AG09309 (cell line): ENCODE results near the gene SEC22C.

Experiments used
- DNase-seq: peaks from one replicate; pipeline ENCODE4 v3.0.0-alpha.2; 2010; ENCODE audit warnings: low read depth
- H3K4me3 ChIP-seq: 2 replicates; pipeline ENCODE4 v1.5.1; 2011; ENCODE audit warnings: mild to moderate bottlenecking, low read depth, low read length, moderate library complexity; ENCODE audit not compliant: control insufficient read depth
- CTCF ChIP-seq: IDR thresholded peaks from 2 replicates; pipeline ENCODE4 v1.5.1; 2011; ENCODE audit warnings: mild to moderate bottlenecking, low read depth, low read length, inconsistent platforms; ENCODE audit not compliant: insufficient read depth, control insufficient read depth; ENCODE audit errors: missing control alignments

The SEC22C gene

DNA sequence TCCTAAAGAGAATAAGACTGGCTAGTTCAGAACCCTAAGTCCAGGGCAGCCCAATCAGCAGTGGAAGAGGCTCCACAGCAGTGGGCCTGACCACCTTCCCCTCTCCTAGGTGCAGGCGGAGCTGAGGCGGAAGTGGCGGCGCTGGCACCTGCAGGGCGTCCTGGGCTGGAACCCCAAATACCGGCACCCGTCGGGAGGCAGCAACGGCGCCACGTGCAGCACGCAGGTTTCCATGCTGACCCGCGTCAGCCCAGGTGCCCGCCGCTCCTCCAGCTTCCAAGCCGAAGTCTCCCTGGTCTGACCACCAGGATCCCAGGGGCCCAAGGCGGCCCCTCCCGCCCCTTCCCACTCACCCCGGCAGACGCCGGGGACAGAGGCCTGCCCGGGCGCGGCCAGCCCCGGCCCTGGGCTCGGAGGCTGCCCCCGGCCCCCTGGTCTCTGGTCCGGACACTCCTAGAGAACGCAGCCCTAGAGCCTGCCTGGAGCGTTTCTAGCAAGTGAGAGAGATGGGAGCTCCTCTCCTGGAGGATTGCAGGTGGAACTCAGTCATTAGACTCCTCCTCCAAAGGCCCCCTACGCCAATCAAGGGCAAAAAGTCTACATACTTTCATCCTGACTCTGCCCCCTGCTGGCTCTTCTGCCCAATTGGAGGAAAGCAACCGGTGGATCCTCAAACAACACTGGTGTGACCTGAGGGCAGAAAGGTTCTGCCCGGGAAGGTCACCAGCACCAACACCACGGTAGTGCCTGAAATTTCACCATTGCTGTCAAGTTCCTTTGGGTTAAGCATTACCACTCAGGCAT is 45.6 kb downstream of the SEC22C start:
- H3K4me3 ChIP-seq: no peak overlapping the region
- peak; percentile 53 for TF ChIP-seq CTCF
- no peak for DNase-seq

- no peak for DNase-seq
- no peak for TF ChIP-seq CTCF
- no peak overlapping the region for H3K4me3 ChIP-seq
These were observed 48.4 kb downstream of the SEC22C start for GRCh38 chr3:42533161-42533897.

DNA sequence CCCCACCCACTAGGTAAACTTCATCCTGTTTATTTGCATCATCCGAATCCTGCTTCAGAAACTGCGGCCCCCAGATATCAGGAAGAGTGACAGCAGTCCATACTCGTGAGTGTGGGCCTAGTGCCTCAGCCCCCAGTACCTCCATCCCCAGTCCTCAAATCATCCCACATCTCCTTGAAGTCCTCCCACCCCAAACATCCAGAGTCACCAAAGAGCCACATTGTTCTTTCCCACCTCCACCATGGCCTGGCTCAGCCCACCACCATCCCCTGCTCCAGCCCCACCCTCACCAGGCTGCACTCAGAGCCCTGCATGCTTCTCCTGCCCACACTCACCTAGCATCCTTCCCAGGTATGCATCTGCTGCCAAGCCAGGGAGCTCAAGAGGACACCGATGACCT is 49.5 kb downstream of the SEC22C start:
- no peak for DNase-seq
- no peak for TF ChIP-seq CTCF
- no peak overlapping the region for H3K4me3 ChIP-seq

GRCh38 chr3:42531470-42531869 is 50.3 kb downstream of the SEC22C start:
- H3K4me3 ChIP-seq: no peak overlapping the region
- no peak for DNase-seq
- TF ChIP-seq CTCF: no peak

- no peak overlapping the region for H3K4me3 ChIP-seq
- TF ChIP-seq CTCF: no peak
These were observed 51.7 kb downstream of the SEC22C start for GRCh38 chr3:42530073-42530472.

DNA sequence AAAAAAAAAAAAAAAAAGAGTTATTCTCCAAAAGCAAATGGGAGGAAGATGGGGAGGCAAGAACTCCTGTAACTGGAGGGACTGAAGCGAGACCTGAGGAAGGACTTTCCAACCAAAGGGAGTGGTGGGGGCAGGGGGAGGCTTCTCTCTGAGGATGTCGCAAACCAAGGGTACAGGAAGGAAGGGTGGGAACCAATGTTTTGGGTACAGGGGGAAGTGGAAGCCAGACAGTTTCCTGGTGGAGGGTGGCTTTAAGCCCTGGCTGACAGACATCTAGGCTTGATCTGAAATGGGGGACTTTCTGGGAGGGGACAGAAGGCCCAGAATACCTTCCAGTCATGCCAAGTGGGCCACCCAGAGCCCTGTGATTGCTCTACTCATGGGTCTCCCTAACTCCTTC is 52.3 kb downstream of the SEC22C start:
- no peak for DNase-seq
- no peak overlapping the region for H3K4me3 ChIP-seq

More at GRCh38 chr3:42530073-42530472, 51.7 kb downstream of the SEC22C start:
- no peak for DNase-seq

More for the DNA sequence above, 52.3 kb downstream of the SEC22C start:
- no peak for TF ChIP-seq CTCF
